Right lobe of liver (tissue), 6 donors: ENCODE measurements around the gene ZNF768. TPM values are rescaled to one million over a fixed set of nuclear protein-coding genes. Genes with fewer than 3 reads are reported as not detected.

ENCODE experiments used
- ATAC-seq, 4 donors: fragments of 200-7000 bp; cut with Tn5 transposase; one replicate each; pipeline ENCODE4 v1.9.1; 2020; ENCODE audit warnings: mild to moderate bottlenecking in 4 of 4, moderate library complexity in 4 of 4
- DNase-seq, 3 donors: peaks; one replicate each; pipeline ENCODE4 v3.0.0-alpha.2; 2020
- H3K27ac ChIP-seq, 3 donors: fragments of 200-600 bp; one replicate each; pipeline ENCODE4 v1.8.0; 2022
- H3K27me3 ChIP-seq, 2 donors: fragments of 200-600 bp; one replicate each; pipeline ENCODE4 v1.8.0; 2022
- H3K36me3 ChIP-seq, 4 donors: fragments of 200-600 bp; sonication (generic) in 1 of 4; one replicate each; pipeline versions ENCODE4 v1.5.1 to v1.8.0; 2017 to 2022; ENCODE audit warnings: control low read depth in 1 of 4
- H3K4me1 ChIP-seq, 4 donors: fragments of 200-600 bp; sonication (generic) in 1 of 4; one replicate each; pipeline versions ENCODE4 v1.5.1 to v1.8.0; 2017 to 2022; ENCODE audit warnings: control low read depth in 1 of 4
- H3K4me3 ChIP-seq, 3 donors: fragments of 200-600 bp; one replicate each; pipeline ENCODE4 v1.8.0; 2022
- H3K9me3 ChIP-seq, 4 donors: fragments of 200-600 bp; sonication (generic) in 1 of 4; one replicate each; pipeline versions ENCODE4 v1.5.1 to v1.8.0; 2017 to 2022; ENCODE audit warnings: control low read depth in 1 of 4
- POLR2A ChIP-seq: fragments of 450-650 bp; IDR thresholded peaks from one replicate; pipeline ENCODE4 v1.6.1; 2017; ENCODE audit warnings: antibody characterized with exemption, mild to moderate bottlenecking
- WGBS: methylation state at CpG from one replicate; pipeline ENCODE4 v1.1.6; 2018; ENCODE audit warnings: low coverage, low lambda C conversion rate; ENCODE audit not compliant: insufficient coverage; ENCODE audit errors: missing lambda C conversion rate; 5-methylcytosine and 5-hydroxymethylcytosine counted together
- intact Hi-C, 2 donors: fragments of 100-400 bp; cut with DNase I; formaldehyde crosslinking; loops; one replicate each; pipeline versions ENCODE4 v1.11.2 to v1.14.1; 2022
- total RNA-seq, 6 experiments: library from RNA; depleted of rRNA in 2 of 6; stranded (reverse); fragments of >200 nt in 2 of 6; fragmentation: NEBNext Ultra II Directional in 3 of 6; extraction: Animal tissue kit (Norgen Biotek cat#: 25700) in 3 of 6; gene quantifications; one replicate each; pipeline versions ENCODE4 v1.1.0 to v1.2.4, GENCODE V29; 2016 to 2023
- TF ChIP-seq, protein P1 (sequence below), 4 donors: fragments of 200-600 bp in 3 of 4; fragments of 450-650 bp in 1 of 4; IDR thresholded peaks; one replicate each; pipeline versions ENCODE4 v1.5.1 to v1.8.0; 2016 to 2022; ENCODE audit warnings: antibody characterized with exemption in 4 of 4, mild to moderate bottlenecking in 2 of 4
- donor health status: DM: no; HTN: yes; CAD: no.
- donor health status: DM: no; HTN: no; CAD: no.
- donor health status: DM: no; HTN: no; CAD: no.
- donor health status: DM: no; HTN: yes; CAD: no.
- donor health status: DM: no; HTN: yes; CAD: no.

ZNF768 gene
- total RNA-seq, 6 experiments from 2014 or later: 14.7 to 21.2 (median 18.8) TPM

DNA sequence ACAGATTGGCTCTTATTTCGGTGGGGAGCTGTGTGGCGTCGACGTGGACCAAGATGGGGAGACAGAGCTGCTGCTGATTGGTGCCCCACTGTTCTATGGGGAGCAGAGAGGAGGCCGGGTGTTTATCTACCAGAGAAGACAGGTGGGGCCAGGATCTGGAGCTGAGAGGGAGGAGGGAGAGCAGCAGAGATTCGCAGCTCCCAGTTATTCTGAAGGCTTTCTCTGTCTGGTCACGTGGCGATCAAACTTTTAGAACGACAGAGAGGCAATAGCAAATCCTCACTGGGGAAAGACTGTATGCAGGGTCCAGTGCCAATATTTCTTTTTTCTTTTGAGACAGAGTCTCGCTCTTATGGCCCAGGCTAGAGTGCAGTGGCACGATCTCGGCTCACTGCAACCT is 31.7 kb downstream of the ZNF768 start:
- no peak for ATAC-seq
- 71% methylated on average over 9 of the region's 12 CpGs for WGBS
- no peak for DNase-seq

DNA sequence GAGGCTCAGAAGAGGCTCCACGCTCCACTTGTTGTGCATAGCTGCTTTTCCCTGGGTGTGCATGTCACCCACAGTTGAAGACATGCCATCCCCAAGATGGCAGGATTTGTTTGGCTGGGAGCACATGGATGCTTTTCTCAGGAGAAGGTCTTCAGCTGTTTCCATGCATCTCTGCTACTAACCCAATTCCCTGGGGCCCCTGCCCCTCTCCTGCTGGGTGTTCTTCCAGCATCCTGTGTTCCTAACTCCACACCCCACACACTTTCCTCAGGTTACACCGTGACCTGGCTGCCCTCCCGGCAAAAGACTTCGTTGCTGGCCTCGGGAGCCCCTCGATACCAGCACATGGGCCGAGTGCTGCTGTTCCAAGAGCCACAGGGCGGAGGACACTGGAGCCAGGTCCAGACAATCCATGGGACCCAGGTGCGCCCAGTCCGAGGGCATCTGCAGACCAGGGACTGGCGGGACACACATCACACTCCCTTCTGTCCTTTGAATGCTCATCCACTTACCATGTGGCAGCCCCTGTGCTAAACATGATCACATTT is 32.4 kb downstream of the ZNF768 start:
- peaks cover 0 to 7% (median 0%) of the 10 kb centered on the region in 4 donors for H3K36me3 ChIP-seq
- no peaks in the 10 kb centered on the region for H3K9me3 ChIP-seq
- TF ChIP-seq, protein P1, sequence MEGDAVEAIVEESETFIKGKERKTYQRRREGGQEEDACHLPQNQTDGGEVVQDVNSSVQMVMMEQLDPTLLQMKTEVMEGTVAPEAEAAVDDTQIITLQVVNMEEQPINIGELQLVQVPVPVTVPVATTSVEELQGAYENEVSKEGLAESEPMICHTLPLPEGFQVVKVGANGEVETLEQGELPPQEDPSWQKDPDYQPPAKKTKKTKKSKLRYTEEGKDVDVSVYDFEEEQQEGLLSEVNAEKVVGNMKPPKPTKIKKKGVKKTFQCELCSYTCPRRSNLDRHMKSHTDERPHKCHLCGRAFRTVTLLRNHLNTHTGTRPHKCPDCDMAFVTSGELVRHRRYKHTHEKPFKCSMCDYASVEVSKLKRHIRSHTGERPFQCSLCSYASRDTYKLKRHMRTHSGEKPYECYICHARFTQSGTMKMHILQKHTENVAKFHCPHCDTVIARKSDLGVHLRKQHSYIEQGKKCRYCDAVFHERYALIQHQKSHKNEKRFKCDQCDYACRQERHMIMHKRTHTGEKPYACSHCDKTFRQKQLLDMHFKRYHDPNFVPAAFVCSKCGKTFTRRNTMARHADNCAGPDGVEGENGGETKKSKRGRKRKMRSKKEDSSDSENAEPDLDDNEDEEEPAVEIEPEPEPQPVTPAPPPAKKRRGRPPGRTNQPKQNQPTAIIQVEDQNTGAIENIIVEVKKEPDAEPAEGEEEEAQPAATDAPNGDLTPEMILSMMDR (IDR thresholded peaks at IDR 0.05): no peak
- no peak for TF ChIP-seq POLR2A
- intact Hi-C loops: no loop called here
- H3K27ac ChIP-seq: no peak overlapping the region
- 77% methylated on average over 6 of the region's 11 CpGs for WGBS
- ATAC-seq (no peak), DNase-seq (no peak)
- peaks cover 0 to 19% (median 2%) of the 10 kb centered on the region in 4 donors for H3K4me1 ChIP-seq
- no peak overlapping the region for H3K4me3 ChIP-seq
- H3K27me3 ChIP-seq: no peaks in the 10 kb centered on the region

More for the DNA sequence above, 31.7 kb downstream of the ZNF768 start:
- H3K27ac ChIP-seq: no peak overlapping the region
- no peaks in the 10 kb centered on the region for H3K27me3 ChIP-seq
- no peaks in the 10 kb centered on the region for H3K9me3 ChIP-seq
- intact Hi-C loops: no loop called here
- TF ChIP-seq POLR2A: no peak
- TF ChIP-seq, protein P1 (IDR thresholded peaks at IDR 0.05): no peak
- H3K36me3 ChIP-seq: peaks cover 0 to 7% (median 0%) of the 10 kb centered on the region in 4 donors
- H3K4me3 ChIP-seq: no peak overlapping the region
- peaks cover 0 to 12% (median 0%) of the 10 kb centered on the region in 4 donors for H3K4me1 ChIP-seq

DNA sequence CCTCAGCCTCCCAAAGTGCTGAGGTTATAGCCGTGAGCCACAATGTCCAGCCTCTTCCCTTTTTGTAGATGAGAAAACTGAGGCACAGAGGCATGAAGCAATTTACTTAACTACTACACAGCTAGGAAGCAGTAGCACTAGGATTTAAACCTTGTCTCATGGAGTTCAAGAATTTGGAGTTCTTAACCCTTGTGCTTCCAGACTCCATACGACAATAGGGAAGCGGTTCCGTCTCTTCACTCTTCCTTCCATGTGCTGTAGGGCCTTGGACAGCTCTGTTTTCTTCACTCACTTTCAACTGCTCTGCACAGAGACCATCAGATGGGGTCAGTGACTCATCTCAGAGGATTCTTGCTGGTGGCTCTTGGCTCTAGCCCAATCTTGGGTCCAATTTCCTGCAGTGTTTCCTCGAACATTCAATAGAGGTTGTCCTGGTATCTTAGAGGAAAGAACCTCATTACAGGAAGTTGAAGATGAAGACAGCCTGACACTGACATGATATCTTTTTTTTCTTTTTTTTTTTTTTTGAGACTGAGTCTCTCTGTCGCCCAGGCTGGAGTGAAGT is 34.5 kb downstream of the ZNF768 start:
- no peak overlapping the region for H3K27ac ChIP-seq
- DNase-seq (peak in 2 of 3 donors; percentile 48 to 54), ATAC-seq (peak; percentile 46 to 80 (median 58))
- H3K9me3 ChIP-seq: no peaks in the 10 kb centered on the region
- H3K27me3 ChIP-seq: no peaks in the 10 kb centered on the region
- 51% methylated on average over 6 of the region's 6 CpGs for WGBS
- H3K4me1 ChIP-seq: peaks cover 0 to 20% (median 5%) of the 10 kb centered on the region in 4 donors
- intact Hi-C loops: no loop called here
- H3K4me3 ChIP-seq: no peak overlapping the region
- TF ChIP-seq, protein P1 (IDR thresholded peaks at IDR 0.05): no peak
- TF ChIP-seq POLR2A: no peak
- H3K36me3 ChIP-seq: peaks cover 0 to 7% (median 0%) of the 10 kb centered on the region in 4 donors

DNA sequence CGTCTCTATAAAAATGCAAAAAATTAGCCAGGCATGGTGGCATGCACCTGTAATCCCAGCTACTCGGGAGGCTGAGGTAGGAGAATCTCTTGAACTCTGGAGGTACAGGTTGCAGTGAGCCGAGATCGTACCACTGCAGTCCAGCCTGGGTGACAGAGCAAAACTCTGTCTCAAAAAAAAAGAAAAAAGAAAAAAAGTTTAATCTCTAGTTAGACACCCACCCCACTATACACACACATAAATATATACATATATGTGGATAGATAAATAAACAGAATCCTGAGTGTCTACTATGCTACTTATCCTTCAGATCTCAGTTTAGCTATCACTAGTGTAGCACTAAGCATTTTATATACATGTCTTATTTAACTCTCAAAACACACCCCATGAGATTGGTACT is 35.1 kb downstream of the ZNF768 start:
- H3K27me3 ChIP-seq: no peaks in the 10 kb centered on the region
- WGBS: 89% methylated on average over 4 of the region's 4 CpGs
- intact Hi-C loops: no loop called here
- H3K27ac ChIP-seq: no peak overlapping the region
- no peak for DNase-seq
- H3K4me1 ChIP-seq: peaks cover 0 to 20% (median 5%) of the 10 kb centered on the region in 4 donors
- H3K4me3 ChIP-seq: no peak overlapping the region
- H3K36me3 ChIP-seq: peaks cover 0 to 7% (median 0%) of the 10 kb centered on the region in 4 donors
- TF ChIP-seq, protein P1 (IDR thresholded peaks at IDR 0.05): no peak
- TF ChIP-seq POLR2A: no peak
- no peak for ATAC-seq
- H3K9me3 ChIP-seq: no peaks in the 10 kb centered on the region
